Measurements from ENCODE around the gene EFNA2.
"Not testable (repeated sequence)": the region's sequence is repeated elsewhere in the genome, so short reads cannot be mapped to it uniquely, and the experiment has no call there.

EFNA2 gene

DNA sequence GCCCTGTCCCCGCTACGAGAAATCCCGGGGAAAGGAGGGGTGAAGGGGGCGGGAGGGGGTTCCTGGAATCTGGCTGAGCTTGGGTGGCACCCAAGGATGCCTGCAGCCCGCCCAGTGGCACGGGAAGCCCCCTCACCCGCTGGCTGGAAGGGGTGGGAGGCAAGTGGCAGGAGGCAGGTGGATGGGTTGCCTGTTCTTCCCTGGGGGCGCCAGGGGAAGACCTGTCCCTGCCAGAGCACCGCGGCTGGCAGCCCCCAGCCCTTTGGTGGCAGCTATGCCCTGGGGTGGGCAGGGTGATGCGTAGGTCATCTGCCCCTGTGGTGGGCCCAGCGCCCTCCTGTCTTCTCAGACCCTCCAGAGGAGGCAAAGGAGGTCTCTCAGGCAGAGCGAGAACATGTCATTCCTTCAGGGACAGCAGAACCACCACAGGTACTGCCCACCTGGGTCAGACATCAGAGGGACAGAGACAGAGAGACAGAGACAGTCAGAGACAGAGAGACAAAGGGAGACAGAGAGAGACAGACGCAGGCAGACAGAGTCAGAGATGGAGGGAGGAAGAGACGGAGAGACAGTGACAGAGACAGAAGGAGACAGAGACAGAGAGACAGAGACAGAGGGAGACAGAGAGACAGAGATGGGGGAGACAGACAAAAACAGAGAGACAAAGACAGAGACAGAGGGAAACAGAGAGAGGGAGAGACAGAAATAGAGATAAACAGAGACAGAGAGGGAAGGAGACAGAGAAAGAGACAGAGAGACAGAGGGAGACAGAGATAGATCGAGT lies 36.7 kb downstream of the EFNA2 start:
- no peak for DNase-seq (ENCODE audit: low read depth)
- H3K4me3 ChIP-seq (ENCODE audit: low read depth, low read length): no peak overlapping the region
- TF ChIP-seq, protein P1, sequence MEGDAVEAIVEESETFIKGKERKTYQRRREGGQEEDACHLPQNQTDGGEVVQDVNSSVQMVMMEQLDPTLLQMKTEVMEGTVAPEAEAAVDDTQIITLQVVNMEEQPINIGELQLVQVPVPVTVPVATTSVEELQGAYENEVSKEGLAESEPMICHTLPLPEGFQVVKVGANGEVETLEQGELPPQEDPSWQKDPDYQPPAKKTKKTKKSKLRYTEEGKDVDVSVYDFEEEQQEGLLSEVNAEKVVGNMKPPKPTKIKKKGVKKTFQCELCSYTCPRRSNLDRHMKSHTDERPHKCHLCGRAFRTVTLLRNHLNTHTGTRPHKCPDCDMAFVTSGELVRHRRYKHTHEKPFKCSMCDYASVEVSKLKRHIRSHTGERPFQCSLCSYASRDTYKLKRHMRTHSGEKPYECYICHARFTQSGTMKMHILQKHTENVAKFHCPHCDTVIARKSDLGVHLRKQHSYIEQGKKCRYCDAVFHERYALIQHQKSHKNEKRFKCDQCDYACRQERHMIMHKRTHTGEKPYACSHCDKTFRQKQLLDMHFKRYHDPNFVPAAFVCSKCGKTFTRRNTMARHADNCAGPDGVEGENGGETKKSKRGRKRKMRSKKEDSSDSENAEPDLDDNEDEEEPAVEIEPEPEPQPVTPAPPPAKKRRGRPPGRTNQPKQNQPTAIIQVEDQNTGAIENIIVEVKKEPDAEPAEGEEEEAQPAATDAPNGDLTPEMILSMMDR (IDR thresholded peaks at IDR 0.05; ENCODE audit: low read depth, low read length, missing control alignments): no peak

DNA sequence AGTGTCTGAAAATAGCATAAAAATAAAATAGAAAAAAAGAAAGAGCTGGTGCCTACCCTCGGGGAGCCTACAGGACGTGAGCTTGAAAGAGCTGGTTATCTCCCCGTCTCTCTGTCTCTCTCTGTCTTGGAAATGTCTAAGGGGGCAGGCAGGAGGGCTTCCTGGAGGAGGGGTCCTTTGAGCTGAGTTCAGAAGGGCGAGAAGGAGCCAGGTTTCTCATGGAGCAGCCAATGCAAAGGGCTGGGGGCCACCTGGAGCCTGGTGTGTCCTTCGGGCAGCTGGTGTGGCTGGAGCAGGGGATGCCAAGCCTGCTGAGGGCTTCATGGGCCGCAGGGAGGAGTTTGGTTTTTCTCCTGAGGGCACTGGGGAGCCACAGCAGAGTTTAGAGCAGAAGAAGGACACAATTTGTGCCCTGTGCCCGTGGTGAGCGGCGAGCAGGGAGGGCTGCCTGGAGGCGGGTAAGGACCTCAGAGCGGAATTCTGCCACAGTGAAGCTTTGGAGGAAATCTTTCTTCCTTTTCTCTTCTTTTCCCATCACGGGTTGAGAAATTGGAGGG lies 38.7 kb downstream of the EFNA2 start:
- no peak for DNase-seq (ENCODE audit: low read depth)
- H3K4me3 ChIP-seq (ENCODE audit: low read depth, low read length): no peak overlapping the region
- TF ChIP-seq, protein P1 (IDR thresholded peaks at IDR 0.05; ENCODE audit: low read depth, low read length, missing control alignments): no peak

DNA sequence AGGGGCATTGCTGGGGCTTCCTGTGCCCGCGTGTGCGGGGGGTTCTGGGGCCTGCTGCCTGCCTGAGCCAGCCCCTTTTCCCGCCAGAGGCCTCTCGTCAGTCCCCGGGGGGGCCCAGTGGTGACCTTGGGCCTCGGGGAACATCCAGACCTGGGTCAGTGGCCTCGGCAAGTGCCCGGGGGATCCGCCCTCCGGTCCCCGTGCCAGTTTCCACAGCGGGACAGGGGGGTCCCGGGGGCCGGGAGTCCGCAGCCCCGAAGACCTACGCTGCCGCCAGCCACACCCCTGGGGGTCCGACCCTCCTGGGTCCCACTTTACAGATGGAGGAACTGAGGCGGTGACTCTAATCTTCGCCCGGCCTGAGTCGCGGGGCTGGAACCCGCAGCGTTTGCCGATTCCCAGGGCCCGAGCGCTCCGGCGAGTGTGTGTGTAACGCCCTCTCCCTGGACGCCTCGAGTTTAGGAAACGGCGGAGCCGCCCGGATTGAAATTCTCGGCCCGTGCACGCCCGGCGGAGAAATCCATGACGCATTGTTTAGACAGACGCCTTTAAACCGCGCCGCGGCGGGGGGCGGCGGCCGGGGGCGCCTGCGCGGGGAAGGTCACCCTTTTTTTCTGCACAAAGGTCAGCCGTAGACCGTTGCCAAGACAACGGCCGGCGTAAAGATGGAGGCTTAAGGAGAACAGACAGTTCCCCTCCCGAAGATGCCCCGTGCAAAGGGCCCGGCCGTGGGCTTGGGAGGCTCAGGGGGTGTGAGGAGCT lies 39.3 kb downstream of the EFNA2 start:
- DNase-seq (ENCODE audit: low read depth): no peak
- H3K4me3 ChIP-seq (ENCODE audit: low read depth, low read length): no peak overlapping the region
- TF ChIP-seq, protein P1 (IDR thresholded peaks at IDR 0.05; ENCODE audit: low read depth, low read length, missing control alignments): no peak

DNA sequence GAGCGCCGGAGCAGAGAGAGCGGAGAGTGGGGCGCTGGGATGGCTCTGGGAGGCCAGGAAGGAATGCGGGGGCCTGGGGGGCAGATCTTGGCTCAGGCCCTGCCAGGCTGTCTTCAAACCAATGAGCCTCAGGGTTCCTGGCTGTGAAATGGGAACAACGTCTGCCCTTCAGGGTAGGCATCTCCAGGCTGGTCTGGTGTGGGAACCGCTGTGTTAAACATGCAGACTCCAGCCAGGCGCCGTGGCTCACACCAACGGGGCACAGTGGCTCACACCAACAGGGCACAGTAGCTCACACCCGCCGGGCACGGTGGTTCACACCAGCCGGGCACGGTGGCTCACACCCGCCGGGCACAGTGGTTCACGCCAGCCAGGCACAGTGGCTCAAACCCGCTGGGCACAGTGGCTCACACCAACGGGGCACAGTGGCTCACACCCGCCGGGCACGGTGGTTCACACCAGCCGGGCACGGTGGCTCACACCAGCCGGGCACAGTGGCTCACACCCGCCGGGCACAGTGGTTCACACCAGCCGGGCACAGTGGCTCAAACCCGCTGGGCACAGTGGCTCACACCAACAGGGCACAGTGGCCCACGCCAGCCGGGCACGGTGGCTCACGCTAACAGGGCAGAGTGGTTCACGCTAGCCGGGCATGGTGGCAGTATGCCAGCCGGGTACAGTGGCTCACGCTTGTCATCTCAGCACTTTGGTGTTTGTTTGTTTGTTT lies 40.1 kb downstream of the EFNA2 start:
- no peak for DNase-seq (ENCODE audit: low read depth)
- H3K4me3 ChIP-seq (ENCODE audit: low read depth, low read length): no peak overlapping the region
- TF ChIP-seq, protein P1 (IDR thresholded peaks at IDR 0.05; ENCODE audit: low read depth, low read length, missing control alignments): no peak

DNA sequence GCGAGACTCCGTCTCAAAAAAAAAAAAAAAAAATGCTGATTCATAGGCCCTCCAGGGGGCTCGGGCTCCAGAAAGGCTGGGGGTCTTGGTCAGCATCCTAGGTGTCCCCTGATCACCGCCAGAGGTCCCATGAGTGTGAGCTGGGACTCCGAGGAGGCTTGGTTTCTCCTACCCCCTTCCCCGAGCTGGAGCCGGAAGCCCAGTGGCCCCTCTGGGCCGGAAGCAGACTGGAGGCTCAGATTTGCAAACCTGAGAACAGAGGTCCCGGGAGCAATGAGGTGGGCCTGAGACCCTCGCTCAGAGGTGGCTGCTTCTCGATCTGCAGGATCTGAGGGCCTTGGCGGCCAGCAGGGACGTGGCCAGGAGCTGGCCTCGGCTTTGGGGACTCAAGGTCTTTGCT lies 41.5 kb downstream of the EFNA2 start:
- TF ChIP-seq, protein P1 (IDR thresholded peaks at IDR 0.05; ENCODE audit: low read depth, low read length, missing control alignments): no peak
- DNase-seq (ENCODE audit: low read depth): no peak
- no peak overlapping the region for H3K4me3 ChIP-seq (ENCODE audit: low read depth, low read length)

DNA sequence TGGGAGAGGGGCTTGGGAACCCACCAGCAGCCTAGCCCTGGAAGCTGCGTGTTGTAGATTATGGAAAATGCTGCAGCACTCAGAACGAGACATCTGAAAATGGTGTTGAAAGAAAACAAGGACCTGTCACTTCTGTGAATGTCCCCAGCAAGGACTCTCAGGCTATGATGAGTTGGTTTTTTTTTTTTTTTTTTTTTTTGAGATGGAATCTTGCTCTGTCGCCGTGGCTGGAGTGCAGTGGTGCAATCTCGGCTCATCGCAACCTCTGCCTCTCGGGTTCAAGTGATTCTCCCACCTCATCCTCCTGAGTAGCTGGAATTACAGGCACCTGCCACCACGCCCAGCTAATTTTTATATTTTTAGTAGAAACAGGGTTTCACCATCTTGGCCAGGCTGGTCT lies 46.5 kb downstream of the EFNA2 start:
- not testable (repeated sequence) for DNase-seq (ENCODE audit: low read depth); H3K4me3 ChIP-seq (ENCODE audit: low read depth, low read length)
